Lower leg skin (tissue), 3 donors: ENCODE results near the gene ELOB.

Source experiments
- CTCF ChIP-seq, 3 donors: fragments of 450-650 bp; IDR thresholded peaks; one replicate each; pipeline ENCODE4 v1.5.1; 2016; ENCODE audit warnings: antibody characterized with exemption in 3 of 3, mild to moderate bottlenecking in 3 of 3, moderate library complexity in 2 of 3
- POLR2A ChIP-seq, 2 donors: fragments of 450-650 bp; IDR thresholded peaks; one replicate each; pipeline ENCODE4 v1.6.1; 2016 to 2017; ENCODE audit warnings: antibody characterized with exemption in 2 of 2, mild to moderate bottlenecking in 1 of 2, moderate library complexity in 1 of 2

- TF ChIP-seq CTCF (IDR thresholded peaks at IDR 0.05): no peak
- no peak for TF ChIP-seq POLR2A (IDR thresholded peaks at IDR 0.05)
These were observed 34.6 kb downstream of the ELOB start for GRCh38 chr16:2742323-2743006.
